Activated naive CD4-positive, alpha-beta T cell treated with anti-CD3 and anti-CD28 coated beads for 36 hours (primary cell): ENCODE data around the gene NRP2. TPM values are rescaled to one million over a fixed set of nuclear protein-coding genes. Genes with fewer than 3 reads are reported as not detected.

Experiments used
- CTCF ChIA-PET: fragments of 350-600 bp; sonication (Branson Sonifier 250); formaldehyde crosslinking; loops from one replicate; lab custom pipeline; 2021; ENCODE audit warnings: antibody characterized with exemption; lab: Charles Lee
- DNase-seq: peaks from one replicate; pipeline ENCODE4 v3.0.0-alpha.2; 2020
- H3K27ac Mint-ChIP-seq: one replicate; pipeline ENCODE4 v1.8.0; 2021; ENCODE audit warnings: mild to moderate bottlenecking, mixed read lengths
- H3K27me3 Mint-ChIP-seq: one replicate; pipeline ENCODE4 v1.8.0; 2021; ENCODE audit warnings: low read depth, mixed read lengths
- H3K36me3 Mint-ChIP-seq: one replicate; pipeline ENCODE4 v1.8.0; 2021; ENCODE audit warnings: low read depth, mixed read lengths
- H3K4me1 Mint-ChIP-seq: one replicate; pipeline ENCODE4 v1.8.0; 2021; ENCODE audit warnings: low read depth, mixed read lengths
- H3K4me3 Mint-ChIP-seq: one replicate; pipeline ENCODE4 v1.8.0; 2021; ENCODE audit warnings: mild to moderate bottlenecking, moderate library complexity, mixed read lengths
- H3K9me3 Mint-ChIP-seq: one replicate; pipeline ENCODE4 v1.8.0; 2021; ENCODE audit warnings: mixed read lengths
- intact Hi-C: fragments of 100-400 bp; cut with micrococcal nuclease; formaldehyde crosslinking; loops from one replicate; pipeline ENCODE4 v1.15.1; 2023
- total RNA-seq, 2 experiments: library from RNA; stranded (reverse); gene quantifications; one replicate each; pipeline ENCODE4 v1.2.3, GENCODE V29; 2021

The NRP2 gene
- total RNA-seq, 2 experiments from 2014 or later = 2.5 to 2.8 TPM

- Mint-ChIP-seq H3K27ac (no peak overlapping the region), H3K4me3 (no peak overlapping the region), H3K27me3 (peaks cover 31% of the 10 kb centered on the region), H3K36me3 (no peaks in the 10 kb centered on the region), H3K4me1 (peaks cover 12% of the 10 kb centered on the region), H3K9me3 (no peaks in the 10 kb centered on the region)
- CTCF ChIA-PET = interaction anchor here (0.8 kb wide), 1 partner anchor 13 kb away, joined by 3 read pairs; no protein-coding TSS in a partner anchor
- intact Hi-C loops = no loop called here
- DNase-seq = no peak
Measured at GRCh38 chr2:205768815-205769494, 86.7 kb downstream of the NRP2 start.

DNA sequence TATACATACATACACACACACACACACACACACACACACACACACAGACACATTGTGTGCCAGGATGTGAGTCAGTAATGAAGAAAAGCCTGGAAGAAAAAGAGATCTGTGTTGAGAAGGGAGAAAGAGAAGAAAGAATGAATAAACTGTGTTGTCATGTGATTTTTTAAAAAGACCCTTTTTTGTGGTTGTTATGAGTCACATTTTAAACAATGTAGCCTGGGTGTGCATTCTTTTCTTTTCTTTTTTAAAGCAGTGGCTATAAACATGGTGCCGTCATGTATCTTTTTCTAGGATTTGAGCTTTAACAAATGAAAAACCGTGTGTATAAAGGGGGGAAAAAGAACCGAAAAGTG is 87.2 kb downstream of the NRP2 start:
- intact Hi-C loops = no loop called here
- Mint-ChIP-seq H3K27ac (no peak overlapping the region), H3K4me1 (peaks cover 12% of the 10 kb centered on the region), H3K4me3 (no peak overlapping the region), H3K9me3 (no peaks in the 10 kb centered on the region), H3K36me3 (no peaks in the 10 kb centered on the region), H3K27me3 (peaks cover 35% of the 10 kb centered on the region)
- peak; percentile 17 for DNase-seq
- CTCF ChIA-PET = interaction anchor here (0.6 to 1.0 kb wide), 2 partner anchors 11 to 157 kb away, joined by 3 read pairs; no protein-coding TSS in a partner anchor

DNA sequence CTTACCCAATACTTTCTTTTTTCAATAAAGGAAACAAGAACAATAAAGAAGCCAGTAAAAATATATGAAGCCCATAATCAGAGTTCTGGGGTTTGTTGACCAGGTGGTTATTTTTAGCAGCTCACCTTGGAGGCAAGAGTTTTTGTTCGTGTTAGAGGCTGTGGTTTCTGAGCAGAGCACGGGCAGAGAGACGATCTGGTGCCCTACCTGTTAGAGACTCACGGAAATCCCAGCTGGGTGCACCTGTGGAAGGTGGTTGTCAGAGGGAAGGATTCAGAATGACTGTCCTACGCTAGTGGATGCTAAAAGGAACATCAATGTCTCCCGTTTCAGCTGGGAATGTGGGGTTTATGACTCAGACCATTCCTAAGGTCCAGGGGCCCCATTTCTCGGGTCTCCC is 87.6 kb downstream of the NRP2 start:
- peaks cover 12% of the 10 kb centered on the region for H3K4me1 Mint-ChIP-seq
- H3K27me3 Mint-ChIP-seq = peaks cover 35% of the 10 kb centered on the region
- no peaks in the 10 kb centered on the region for H3K9me3 Mint-ChIP-seq
- intact Hi-C loops = no loop called here
- DNase-seq = no peak
- CTCF ChIA-PET = interaction anchor here (0.6 to 1.0 kb wide), 2 partner anchors 11 to 156 kb away, joined by 3 read pairs; no protein-coding TSS in a partner anchor
- H3K36me3 Mint-ChIP-seq = no peaks in the 10 kb centered on the region
- H3K4me3 Mint-ChIP-seq = no peak overlapping the region
- no peak overlapping the region for H3K27ac Mint-ChIP-seq

- H3K36me3 Mint-ChIP-seq = no peaks in the 10 kb centered on the region
- peaks cover 34% of the 10 kb centered on the region for H3K27me3 Mint-ChIP-seq
- H3K27ac Mint-ChIP-seq = no peak overlapping the region
- H3K4me3 Mint-ChIP-seq = no peak overlapping the region
- H3K4me1 Mint-ChIP-seq = peaks cover 12% of the 10 kb centered on the region
- H3K9me3 Mint-ChIP-seq = no peaks in the 10 kb centered on the region
- intact Hi-C loops = no loop called here
- no peak for DNase-seq
- CTCF ChIA-PET = no interaction called here
Measured at GRCh38 chr2:205770577-205770976, 88.3 kb downstream of the NRP2 start.

DNA sequence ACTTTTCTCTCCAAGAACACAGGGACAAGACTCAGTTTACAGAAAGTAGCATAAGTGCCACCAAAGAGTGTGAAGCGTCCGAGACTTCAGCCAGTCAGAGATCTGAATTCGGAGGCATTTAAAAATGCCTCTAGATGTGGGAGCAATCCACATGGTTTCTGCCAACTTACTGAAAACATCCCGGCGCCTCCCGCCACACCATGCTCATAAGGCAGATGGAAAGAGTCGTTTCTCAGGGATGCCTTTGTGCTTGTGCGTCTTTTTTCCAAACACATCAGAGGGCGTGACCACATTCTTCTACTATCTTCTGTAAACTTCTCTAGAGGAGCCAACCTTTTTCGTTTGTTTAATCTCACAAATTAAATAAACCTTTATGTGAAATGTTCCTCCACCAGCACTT is 88.7 kb downstream of the NRP2 start:
- CTCF ChIA-PET = no interaction called here
- Mint-ChIP-seq H3K36me3 (no peaks in the 10 kb centered on the region), H3K4me1 (peaks cover 12% of the 10 kb centered on the region), H3K4me3 (no peak overlapping the region), H3K27ac (no peak overlapping the region), H3K9me3 (no peaks in the 10 kb centered on the region), H3K27me3 (peaks cover 36% of the 10 kb centered on the region)
- intact Hi-C loops = no loop called here
- DNase-seq = no peak

- CTCF ChIA-PET = no interaction called here
- Mint-ChIP-seq H3K36me3 (no peaks in the 10 kb centered on the region), H3K27ac (no peak overlapping the region), H3K9me3 (no peaks in the 10 kb centered on the region), H3K4me3 (no peak overlapping the region), H3K27me3 (peaks cover 38% of the 10 kb centered on the region), H3K4me1 (peaks cover 12% of the 10 kb centered on the region)
- no peak for DNase-seq
- intact Hi-C loops = no loop called here
Measured at GRCh38 chr2:205771666-205772065, 89.4 kb downstream of the NRP2 start.

- Mint-ChIP-seq H3K27me3 (peaks cover 38% of the 10 kb centered on the region), H3K4me1 (peaks cover 10% of the 10 kb centered on the region), H3K27ac (no peak overlapping the region), H3K4me3 (no peak overlapping the region), H3K36me3 (no peaks in the 10 kb centered on the region), H3K9me3 (no peaks in the 10 kb centered on the region)
- DNase-seq = no peak
- intact Hi-C loops = no loop called here
- CTCF ChIA-PET = interaction anchor here (1.2 kb wide), 1 partner anchor 153 kb away, joined by 6 read pairs; no protein-coding TSS in a partner anchor
Measured at GRCh38 chr2:205772983-205773382, 90.7 kb downstream of the NRP2 start.

DNA sequence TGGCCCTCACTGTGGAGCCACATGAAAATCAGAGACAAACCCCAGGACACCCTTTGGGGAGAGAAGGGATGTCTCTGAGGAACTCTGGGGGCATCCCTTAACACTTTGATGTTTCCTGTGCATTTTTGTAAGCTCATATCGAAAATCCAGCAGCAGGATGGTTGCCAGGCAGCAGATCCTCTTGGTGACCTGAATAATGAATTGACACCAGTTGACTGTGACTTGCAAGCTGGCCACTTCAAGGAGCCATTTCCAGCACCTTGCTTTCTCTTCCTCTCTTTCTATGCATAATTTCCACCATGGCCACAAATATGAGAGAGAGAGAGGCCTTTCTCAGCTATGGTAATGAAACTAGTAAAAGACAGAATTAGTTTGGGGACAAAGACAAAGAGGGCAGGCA is 91.7 kb downstream of the NRP2 start:
- Mint-ChIP-seq H3K36me3 (no peaks in the 10 kb centered on the region), H3K9me3 (no peaks in the 10 kb centered on the region), H3K4me3 (no peak overlapping the region), H3K27ac (no peak overlapping the region), H3K4me1 (peaks cover 8% of the 10 kb centered on the region), H3K27me3 (peaks cover 36% of the 10 kb centered on the region)
- intact Hi-C loops = no loop called here
- CTCF ChIA-PET = interaction anchor here (0.6 to 1.8 kb wide), 2 partner anchors 111 to 183 kb away, joined by 3 to 16 read pairs; no protein-coding TSS in a partner anchor
- DNase-seq = no peak

- Mint-ChIP-seq H3K27me3 (peaks cover 36% of the 10 kb centered on the region), H3K9me3 (no peaks in the 10 kb centered on the region), H3K4me1 (no peaks in the 10 kb centered on the region), H3K4me3 (no peak overlapping the region), H3K27ac (no peak overlapping the region), H3K36me3 (no peaks in the 10 kb centered on the region)
- no peak for DNase-seq
- intact Hi-C loops = no loop called here
- CTCF ChIA-PET = interaction anchor here (0.7 to 1.8 kb wide), 10 partner anchors 12 to 167 kb away, joined by 3 to 16 read pairs (median 4); no protein-coding TSS in a partner anchor
Measured at GRCh38 chr2:205775097-205775877, 93.0 kb downstream of the NRP2 start.

DNA sequence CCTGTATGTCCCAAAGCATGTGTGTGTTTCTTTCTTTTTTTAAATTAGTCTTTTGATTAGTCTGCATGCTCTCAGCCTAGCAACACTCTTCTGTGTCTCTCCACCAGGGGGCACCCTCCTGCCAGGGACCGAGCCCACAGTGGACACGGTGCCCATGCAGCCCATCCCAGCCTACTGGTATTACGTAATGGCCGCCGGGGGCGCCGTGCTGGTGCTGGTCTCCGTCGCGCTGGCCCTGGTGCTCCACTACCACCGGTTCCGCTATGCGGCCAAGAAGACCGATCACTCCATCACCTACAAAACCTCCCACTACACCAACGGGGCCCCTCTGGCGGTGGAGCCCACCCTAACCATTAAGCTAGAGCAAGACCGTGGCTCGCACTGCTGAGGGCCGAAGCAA is 93.8 kb downstream of the NRP2 start:
- H3K4me1 Mint-ChIP-seq = peaks cover 7% of the 10 kb centered on the region
- no peak overlapping the region for H3K4me3 Mint-ChIP-seq
- no peaks in the 10 kb centered on the region for H3K36me3 Mint-ChIP-seq
- peaks cover 32% of the 10 kb centered on the region for H3K27me3 Mint-ChIP-seq
- intact Hi-C loops = loop anchor here (1.0 kb wide), 2 partner anchors 37 to 150 kb away; no protein-coding TSS in a partner anchor
- H3K27ac Mint-ChIP-seq = no peak overlapping the region
- DNase-seq = peak; percentile 58
- CTCF ChIA-PET = interaction anchor here (0.8 to 1.8 kb wide), 8 partner anchors 11 to 166 kb away, joined by 3 to 16 read pairs (median 4); no protein-coding TSS in a partner anchor
- H3K9me3 Mint-ChIP-seq = no peaks in the 10 kb centered on the region

DNA sequence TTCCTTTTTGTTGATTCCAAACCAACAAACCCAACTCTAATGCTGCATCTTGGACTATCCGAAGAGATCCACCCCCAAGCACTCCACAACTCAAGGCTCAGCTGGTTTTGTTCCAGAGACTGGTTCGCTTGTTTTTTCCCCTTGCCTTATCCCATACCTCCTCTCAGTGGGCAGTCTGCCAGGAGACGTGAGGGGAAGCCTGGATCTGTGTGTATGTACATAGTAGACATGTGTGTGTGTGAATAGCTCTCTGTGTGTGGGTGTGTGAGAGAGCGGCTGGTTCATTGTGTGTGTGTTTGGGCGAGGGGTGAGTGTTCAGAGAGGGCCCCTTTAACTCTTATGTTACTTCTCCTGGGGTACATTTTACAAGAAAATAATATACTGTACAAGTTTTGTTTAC is 94.4 kb downstream of the NRP2 start:
- Mint-ChIP-seq H3K4me3 (no peak overlapping the region), H3K36me3 (no peaks in the 10 kb centered on the region), H3K9me3 (no peaks in the 10 kb centered on the region), H3K27me3 (peaks cover 29% of the 10 kb centered on the region), H3K4me1 (peaks cover 13% of the 10 kb centered on the region), H3K27ac (no peak overlapping the region)
- DNase-seq = no peak
- intact Hi-C loops = loop anchor here (1.0 kb wide), 2 partner anchors 37 to 150 kb away; no protein-coding TSS in a partner anchor
- CTCF ChIA-PET = interaction anchor here (1.6 kb wide), 1 partner anchor 149 kb away, joined by 4 read pairs; no protein-coding TSS in a partner anchor

DNA sequence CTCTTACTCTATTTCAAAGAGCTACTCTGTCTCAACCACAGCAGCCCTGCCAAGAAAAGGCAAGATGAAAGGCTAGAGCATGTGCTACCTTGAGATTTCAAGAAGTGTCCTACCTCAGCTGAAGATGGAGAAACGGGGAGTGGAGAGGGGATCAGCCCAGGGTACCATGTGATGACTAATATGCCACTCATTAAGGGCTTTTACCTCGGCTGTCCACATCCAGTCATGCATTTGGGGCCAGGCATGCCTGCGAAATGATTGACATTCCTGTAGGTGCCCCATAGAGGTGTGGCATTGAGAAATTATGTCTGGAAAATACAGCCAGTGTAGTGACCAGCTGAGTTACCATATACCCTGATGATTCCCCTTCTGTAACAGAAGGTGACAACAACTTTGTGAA is 96.1 kb downstream of the NRP2 start:
- Mint-ChIP-seq H3K36me3 (no peaks in the 10 kb centered on the region), H3K4me3 (no peak overlapping the region), H3K4me1 (peaks cover 13% of the 10 kb centered on the region), H3K27me3 (peaks cover 26% of the 10 kb centered on the region), H3K9me3 (no peaks in the 10 kb centered on the region), H3K27ac (no peak overlapping the region)
- no peak for DNase-seq
- intact Hi-C loops = no loop called here
- CTCF ChIA-PET = interaction anchor here (0.7 to 0.9 kb wide), 2 partner anchors 148 to 1005 kb away, joined by 3 to 4 read pairs; no protein-coding TSS in a partner anchor
